CD4-positive, alpha-beta memory T cell (primary cell): ENCODE results near the gene RAB43. TPM values are rescaled to one million over a fixed set of nuclear protein-coding genes. Genes with fewer than 3 reads are reported as not detected.

Source experiments
- CTCF ChIA-PET: fragments of 350-600 bp; sonication (Branson Sonifier 250); formaldehyde crosslinking; loops from one replicate; lab custom pipeline; 2021; ENCODE audit warnings: inconsistent platforms; ENCODE audit not compliant: partially characterized antibody; lab: Charles Lee
- POLR2A ChIA-PET: fragments of 350-600 bp; sonication (Branson Sonifier 250); formaldehyde crosslinking; loops from one replicate; lab custom pipeline; 2021; ENCODE audit not compliant: partially characterized antibody; lab: Charles Lee
- DNase-seq, 5 donors: peaks; one replicate each; pipeline versions ENCODE4 v3.0.0 to v3.0.0-alpha.2; 2020 to 2022; ENCODE audit warnings: mixed read lengths in 1 of 5
- H3K27ac ChIP-seq: one replicate; pipeline ENCODE4 v1.7.0; 2013; ENCODE audit warnings: low read depth, low read length
- H3K27me3 ChIP-seq: 2 replicates; pipeline ENCODE4 v1.7.0; 2013; ENCODE audit warnings: mild to moderate bottlenecking, low read length, moderate library complexity; ENCODE audit not compliant: insufficient read depth
- H3K36me3 ChIP-seq: 2 replicates; pipeline ENCODE4 v1.7.0; 2013; ENCODE audit warnings: mild to moderate bottlenecking, low read length, moderate library complexity; ENCODE audit not compliant: insufficient read depth
- H3K4me1 ChIP-seq: 2 replicates; pipeline ENCODE4 v1.7.0; 2013; ENCODE audit warnings: mild to moderate bottlenecking, low read length, moderate library complexity; ENCODE audit not compliant: insufficient read depth
- H3K4me3 ChIP-seq, 2 donors: one replicate each; pipeline ENCODE4 v1.7.0; 2013; ENCODE audit warnings: low read length in 2 of 2, mild to moderate bottlenecking in 1 of 2
- H3K9me3 ChIP-seq, 2 donors: one replicate each; pipeline ENCODE4 v1.7.0; 2013; ENCODE audit warnings: low read length in 2 of 2, control low read depth in 1 of 2; ENCODE audit not compliant: control insufficient read depth in 1 of 2
- H3K27ac Mint-ChIP-seq, 7 donors: one replicate each; pipeline ENCODE4 v1.8.0; 2020 to 2021; ENCODE audit warnings: mixed read lengths in 7 of 7, mild to moderate bottlenecking in 6 of 7, inconsistent platforms in 3 of 7, moderate library complexity in 3 of 7
- H3K27me3 Mint-ChIP-seq, 2 donors: one replicate each; pipeline ENCODE4 v1.8.0; 2020 to 2021; ENCODE audit warnings: mixed read lengths in 2 of 2
- H3K36me3 Mint-ChIP-seq, 2 donors: one replicate each; pipeline ENCODE4 v1.8.0; 2020 to 2021; ENCODE audit warnings: mixed read lengths in 2 of 2, inconsistent platforms in 1 of 2, mild to moderate bottlenecking in 1 of 2
- H3K4me1 Mint-ChIP-seq, 4 donors: one replicate each; pipeline ENCODE4 v1.8.0; 2020 to 2021; ENCODE audit warnings: mixed read lengths in 4 of 4, mild to moderate bottlenecking in 1 of 4
- H3K4me3 Mint-ChIP-seq, 8 donors: one replicate each; pipeline ENCODE4 v1.8.0; 2020 to 2021; ENCODE audit warnings: mixed read lengths in 8 of 8, mild to moderate bottlenecking in 7 of 8, moderate library complexity in 6 of 8, inconsistent platforms in 3 of 8
- H3K9me3 Mint-ChIP-seq, 8 donors: one replicate each; pipeline ENCODE4 v1.8.0; 2020 to 2021; ENCODE audit warnings: mixed read lengths in 8 of 8, mild to moderate bottlenecking in 5 of 8, inconsistent platforms in 3 of 8, moderate library complexity in 1 of 8
- intact Hi-C: fragments of 100-400 bp; cut with micrococcal nuclease; formaldehyde crosslinking; loops from one replicate; pipeline ENCODE4 v1.15.1; 2023
- polyA plus RNA-seq, 2 donors: library from polyadenylated mRNA; unstranded; fragments of 300-500 nt; fragmentation: Illumina TruSeq; gene quantifications; one replicate each; pipeline ENCODE4 v1.2.3, GENCODE V29; 2021
- total RNA-seq, 2 experiments: library from RNA; stranded (reverse); gene quantifications; one replicate each; pipeline ENCODE4 v1.2.3, GENCODE V29; 2021

Gene RAB43
- total and polyA plus RNA-seq, 4 experiments from 2014 or later = 11.3 to 68.4 (median 40.4) TPM

- CTCF ChIA-PET = interaction anchor here (1.9 to 4.8 kb wide), 2 partner anchors 12 kb away, joined by 6 to 32 read pairs; no protein-coding TSS in a partner anchor
- Mint-ChIP-seq H3K27ac (peak overlapping the region in 2 of 7 donors; percentile 12 to 64), H3K4me1 (peaks cover 3 to 21% (median 10%) of the 10 kb centered on the region in 4 donors), H3K36me3 (no peaks in the 10 kb centered on the region), H3K27me3 (peaks cover 11 to 17% of the 10 kb centered on the region in 2 donors), H3K9me3 (peaks cover 0 to 5% (median 0%) of the 10 kb centered on the region in 8 donors), H3K4me3 (no peak overlapping the region)
- DNase-seq = no peak
- Histone ChIP-seq H3K27me3 (peaks cover 7% of the 10 kb centered on the region), H3K36me3 (no peaks in the 10 kb centered on the region), H3K4me1 (peaks cover 9% of the 10 kb centered on the region), H3K9me3 (no peaks in the 10 kb centered on the region), H3K27ac (no peak overlapping the region), H3K4me3 (no peak overlapping the region)
- POLR2A ChIA-PET = interaction anchor here (1.7 kb wide), 1 partner anchor 13 kb away, joined by 4 read pairs; no protein-coding TSS in a partner anchor
- intact Hi-C loops = no loop called here
Measured at GRCh38 chr3:129040039-129040336, 81.6 kb downstream of the RAB43 start.

DNA sequence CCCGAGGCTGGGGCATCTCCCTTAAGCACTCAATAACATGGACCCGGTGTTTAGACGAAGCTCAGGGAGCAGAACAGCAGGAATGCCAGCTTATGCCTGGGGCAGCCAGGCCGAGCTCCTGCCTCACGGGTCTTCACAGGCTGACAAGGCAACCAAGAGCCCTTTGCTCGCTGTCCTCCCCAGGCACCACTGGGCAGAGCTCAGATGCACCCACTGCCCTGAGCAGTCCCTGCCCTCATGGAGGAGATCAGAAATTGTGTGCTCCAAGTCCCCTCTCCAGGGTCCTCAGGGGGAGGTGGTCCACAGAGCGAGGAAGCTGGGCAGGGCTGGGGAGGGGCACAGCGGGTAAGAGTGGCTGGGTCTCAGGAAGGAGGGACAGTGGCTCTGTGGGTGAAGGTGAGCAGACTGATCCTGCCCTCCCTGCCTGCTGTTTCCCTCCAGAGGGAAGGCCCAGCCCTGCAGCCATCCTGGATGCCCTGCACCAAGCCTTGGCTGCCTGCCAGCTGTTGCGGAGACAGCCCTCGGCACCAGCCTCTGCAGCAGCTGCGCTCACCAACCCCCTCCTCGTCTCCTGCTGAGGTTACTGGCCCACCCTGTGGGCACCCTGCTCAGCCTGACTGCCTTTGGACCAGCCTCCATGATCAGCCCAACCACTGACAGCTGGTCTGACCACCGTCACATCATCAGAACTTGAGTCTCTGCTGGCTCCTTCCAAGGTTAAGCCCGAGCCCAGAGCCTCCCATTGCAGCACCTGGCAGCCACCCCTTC is 82.1 kb downstream of the RAB43 start:
- H3K27ac Mint-ChIP-seq = peak overlapping the region in 1 of 7 donors; percentile 12
- H3K9me3 ChIP-seq = no peaks in the 10 kb centered on the region
- no peak overlapping the region for H3K4me3 Mint-ChIP-seq
- peaks cover 7% of the 10 kb centered on the region for H3K27me3 ChIP-seq
- no peak overlapping the region for H3K4me3 ChIP-seq
- intact Hi-C loops = no loop called here
- ChIA-PET CTCF (interaction anchor here (0.9 to 4.8 kb wide), 2 partner anchors 13 kb away, joined by 3 to 32 read pairs; no protein-coding TSS in a partner anchor), POLR2A (interaction anchor here (1.7 kb wide), 1 partner anchor 14 kb away, joined by 4 read pairs; no protein-coding TSS in a partner anchor)
- DNase-seq = no peak
- peaks cover 0 to 5% (median 0%) of the 10 kb centered on the region in 8 donors for H3K9me3 Mint-ChIP-seq
- H3K27me3 Mint-ChIP-seq = peaks cover 11 to 17% of the 10 kb centered on the region in 2 donors
- H3K4me1 Mint-ChIP-seq = peaks cover 3 to 21% (median 10%) of the 10 kb centered on the region in 4 donors
- peaks cover 9% of the 10 kb centered on the region for H3K4me1 ChIP-seq
- no peak overlapping the region for H3K27ac ChIP-seq
- no peaks in the 10 kb centered on the region for H3K36me3 ChIP-seq
- no peaks in the 10 kb centered on the region for H3K36me3 Mint-ChIP-seq

DNA sequence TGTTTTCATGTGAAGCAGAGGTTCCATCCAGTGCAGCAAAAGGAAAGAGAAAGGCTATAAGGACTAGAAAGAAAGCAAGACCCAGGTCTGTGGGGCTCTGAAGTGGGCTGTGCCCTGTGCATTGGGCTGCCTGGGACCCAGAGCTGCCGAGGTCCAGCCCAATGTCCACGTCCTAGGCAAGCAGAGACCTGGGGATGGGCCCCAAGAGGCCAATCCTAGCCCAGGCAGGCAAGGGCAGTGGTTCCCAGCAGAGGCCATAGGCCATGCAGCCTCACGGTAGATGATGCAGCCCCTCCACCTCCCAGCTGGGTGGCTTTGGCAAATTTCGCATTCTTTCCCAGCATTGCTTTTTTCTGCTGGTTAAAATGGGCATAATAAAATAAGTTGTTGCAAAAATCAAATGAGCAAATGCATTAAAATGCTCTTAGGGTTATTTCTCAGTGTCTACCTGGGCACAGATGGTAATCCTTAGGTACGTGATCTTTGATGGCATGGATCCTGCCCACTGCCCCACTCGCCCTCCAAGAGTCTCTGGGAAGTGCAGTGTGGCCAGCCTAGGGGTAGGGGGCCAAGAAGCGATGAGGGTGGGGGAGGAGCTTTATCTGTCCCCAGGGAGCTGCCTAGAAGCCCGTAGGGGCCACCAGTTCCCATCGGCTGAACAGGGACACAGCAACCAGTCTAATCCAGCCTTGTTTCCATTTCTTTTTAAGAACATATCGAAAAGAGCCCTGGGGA is 83.3 kb downstream of the RAB43 start:
- H3K4me1 Mint-ChIP-seq = peaks cover 3 to 21% (median 10%) of the 10 kb centered on the region in 4 donors
- POLR2A ChIA-PET = interaction anchor here (1.9 kb wide), 1 partner anchor 21 kb away, joined by 6 read pairs; no protein-coding TSS in a partner anchor
- CTCF ChIA-PET = interaction anchor here (1.0 to 3.6 kb wide), 2 partner anchors 15 to 21 kb away, joined by 4 to 20 read pairs; no protein-coding TSS in a partner anchor
- intact Hi-C loops = no loop called here
- DNase-seq = no peak
- no peak overlapping the region for H3K4me3 Mint-ChIP-seq
- Histone ChIP-seq H3K27ac (no peak overlapping the region), H3K27me3 (peaks cover 7% of the 10 kb centered on the region), H3K9me3 (no peaks in the 10 kb centered on the region), H3K4me3 (no peak overlapping the region), H3K4me1 (peaks cover 9% of the 10 kb centered on the region), H3K36me3 (no peaks in the 10 kb centered on the region)
- no peak overlapping the region for H3K27ac Mint-ChIP-seq
- peaks cover 0 to 3% (median 0%) of the 10 kb centered on the region in 8 donors for H3K9me3 Mint-ChIP-seq
- peaks cover 11 to 13% of the 10 kb centered on the region in 2 donors for H3K27me3 Mint-ChIP-seq
- H3K36me3 Mint-ChIP-seq = no peaks in the 10 kb centered on the region

Other genes starting within 250 kb of the RAB43 start
- 10 to 100 TPM; 54.9 to 62.2 TPM for gene ACAD9, start 242.2 kb downstream of the RAB43 start, total RNA-seq
- 10 to 100 TPM; 12.9 to 20.7 TPM for gene ACAD9, start 242.2 kb downstream of the RAB43 start, polyA plus RNA-seq
- gene CFAP92, start 127.7 kb downstream of the RAB43 start, total RNA-seq = under 1 TPM in 1 of 2 experiments, not detected in 1; 0.38 TPM
- under 1 TPM in 1 of 2 donors, not detected in 1; 0.47 TPM for gene CFAP92, start 127.7 kb downstream of the RAB43 start, polyA plus RNA-seq
- not detected for gene EFCC1, start 120.5 kb downstream of the RAB43 start, total RNA-seq
- gene EFCC1, start 120.5 kb downstream of the RAB43 start, polyA plus RNA-seq = not detected
- not detected for gene GP9, start 61.0 kb downstream of the RAB43 start, total RNA-seq
- not detected for gene GP9, start 61.0 kb downstream of the RAB43 start, polyA plus RNA-seq
- 10 to 100 TPM; 29.5 to 34.3 TPM for gene ISY1, start 39.3 kb upstream of the RAB43 start, total RNA-seq
- 100 to 1,000 TPM in 1 of 2 donors, 10 to 100 TPM in 1; 98.7 to 104 TPM for gene ISY1, start 39.3 kb upstream of the RAB43 start, polyA plus RNA-seq
- 100 to 1,000 TPM; 369 to 400 TPM for gene CNBP, start 62.1 kb upstream of the RAB43 start, total RNA-seq
- gene CNBP, start 62.1 kb upstream of the RAB43 start, polyA plus RNA-seq = 1,000 to 10,000 TPM in 1 of 2 donors, 100 to 1,000 TPM in 1; 938 to 1,608 TPM
- gene COPG1, start 127.8 kb upstream of the RAB43 start, total RNA-seq = 100 to 1,000 TPM; 147 TPM
- 100 to 1,000 TPM in 1 of 2 donors, 10 to 100 TPM in 1; 67.4 to 111 TPM for gene COPG1, start 127.8 kb upstream of the RAB43 start, polyA plus RNA-seq
- gene HMCES, start 157.1 kb upstream of the RAB43 start, total RNA-seq = 10 to 100 TPM; 50.1 to 52.5 TPM
- 100 to 1,000 TPM in 1 of 2 donors, 10 to 100 TPM in 1; 100.0 to 100 TPM for gene HMCES, start 157.1 kb upstream of the RAB43 start, polyA plus RNA-seq